ENCODE data around the gene FAT1.

FAT1 gene

GRCh38 chr4:186592445-186592844 lies 131.2 kb downstream of the FAT1 start:
- H3K9me3 ChIP-seq (ENCODE audit: control insufficient read depth, insufficient read depth, low read depth, low read length) = no peaks in the 10 kb centered on the region
- ChIA-PET POLR2A (no interaction called here), CTCF (interaction anchor here (0.6 to 1.0 kb wide), 3 partner anchors 83 to 1344 kb away, joined by 3 to 5 read pairs (median 3); no protein-coding TSS in a partner anchor)
- no peak overlapping the region for H3K4me3 ChIP-seq (ENCODE audit: low read depth, low read length)
- H3K36me3 ChIP-seq (ENCODE audit: control insufficient read depth in 2 of 2, insufficient read depth in 1 of 2, low read length in 2 of 2) = peaks cover 12 to 75% of the 10 kb centered on the region in 2 experiments; a peak in 2 of 3 replicates
- TF ChIP-seq ZNF292 (tag by site-specific recombination; IDR thresholded peaks at IDR 0.05; ENCODE audit: borderline replicate concordance, low read depth) (no peak), GLIS1 (tag by site-specific recombination; IDR thresholded peaks at IDR 0.05) (no peak), ZNF114 (tag by site-specific recombination; IDR thresholded peaks at IDR 0.05) (no peak), ZBTB21 (tag by site-specific recombination; IDR thresholded peaks at IDR 0.05) (no peak), ZBTB20 (tag by site-specific recombination; IDR thresholded peaks at IDR 0.05) (no peak), PRDM10 (tag by site-specific recombination; IDR thresholded peaks at IDR 0.05) (no peak), ZNF248 (tag by site-specific recombination; IDR thresholded peaks at IDR 0.05) (no peak), ZBTB10 (tag by site-specific recombination; IDR thresholded peaks at IDR 0.05) (no peak), ZNF16 (tag by site-specific recombination; IDR thresholded peaks at IDR 0.05; ENCODE audit: low read depth) (no peak)
- no peak overlapping the region for H3K27ac ChIP-seq (ENCODE audit: extremely low read depth, low read depth, low read length)
- H3K4me1 ChIP-seq (ENCODE audit: control insufficient read depth, insufficient read depth, low read length) = no peaks in the 10 kb centered on the region

- H3K36me3 ChIP-seq (ENCODE audit: control insufficient read depth in 2 of 2, insufficient read depth in 1 of 2, low read length in 2 of 2) = peaks cover 12 to 67% of the 10 kb centered on the region in 2 experiments; a peak in 2 of 3 replicates
- no peak overlapping the region for H3K27ac ChIP-seq (ENCODE audit: extremely low read depth, low read depth, low read length)
Measured at GRCh38 chr4:186591651-186592050, 132.0 kb downstream of the FAT1 start.

More at GRCh38 chr4:186591651-186592050, 132.0 kb downstream of the FAT1 start:
- Histone ChIP-seq H3K4me3 (ENCODE audit: low read depth, low read length) (no peak overlapping the region), H3K9me3 (ENCODE audit: control insufficient read depth, insufficient read depth, low read depth, low read length) (no peaks in the 10 kb centered on the region), H3K4me1 (ENCODE audit: control insufficient read depth, insufficient read depth, low read length) (no peaks in the 10 kb centered on the region)
- POLR2A ChIA-PET = no interaction called here
- CTCF ChIA-PET = no interaction called here
- no peak for TF ChIP-seq ZNF341 (tag by site-specific recombination; IDR thresholded peaks at IDR 0.05; ENCODE audit: low read depth)
- TF ChIP-seq ZBTB1 (tag by site-specific recombination; IDR thresholded peaks at IDR 0.05) = no peak
- no peak for TF ChIP-seq ZNF624 (tag by site-specific recombination; IDR thresholded peaks at IDR 0.05)
- no peak for TF ChIP-seq ZNF239 (tag by site-specific recombination; IDR thresholded peaks at IDR 0.05)
- TF ChIP-seq ZNF138 (tag by site-specific recombination; IDR thresholded peaks at IDR 0.05; ENCODE audit: borderline replicate concordance) = no peak
- TF ChIP-seq ZNF510 (tag by site-specific recombination; IDR thresholded peaks at IDR 0.05; ENCODE audit: insufficient replicate concordance) = no peak
- TF ChIP-seq ZNF335 (tag by site-specific recombination; conservative IDR thresholded peaks at IDR 0.05) = no peak
- no peak for TF ChIP-seq ZNF423 (tag by site-specific recombination; IDR thresholded peaks at IDR 0.05)
- no peak for TF ChIP-seq ZNF223 (tag by site-specific recombination; IDR thresholded peaks at IDR 0.05)
- TF ChIP-seq FEZF1 (tag by site-specific recombination; IDR thresholded peaks at IDR 0.05) = no peak
- no peak for TF ChIP-seq ZNF785 (tag by site-specific recombination; IDR thresholded peaks at IDR 0.05)
- TF ChIP-seq ZFP69B (tag by site-specific recombination; IDR thresholded peaks at IDR 0.05) = no peak
- TF ChIP-seq ZNF777 (tag by site-specific recombination; IDR thresholded peaks at IDR 0.05; ENCODE audit: borderline replicate concordance) = no peak
- no peak for TF ChIP-seq ZNF555 (tag by site-specific recombination; conservative IDR thresholded peaks at IDR 0.05)
- no peak for TF ChIP-seq ZNF280D (tag by site-specific recombination; IDR thresholded peaks at IDR 0.05)
